ENCODE results near the gene LSM14A. TPM values are rescaled to one million over a fixed set of nuclear protein-coding genes. Genes with fewer than 3 reads are reported as not detected.
A peak's percentile ranks its signal among the peaks of the same experiment; 100 is the strongest.

LSM14A gene
- total RNA-seq, 3 donors from 2014 or later: 106 to 129 (median 126) TPM

- peak overlapping the region in 1 of 3 donors; percentile 12 for H3K4me3 ChIP-seq
- intact Hi-C loops (cut with DNase I; ENCODE audit: low total_unique reads): no loop called here
- H3K36me3 ChIP-seq: no peaks in the 10 kb centered on the region
- H3K27ac ChIP-seq: peak overlapping the region in 1 of 2 donors; percentile 10
- peaks cover 0 to 9% of the 10 kb centered on the region in 2 donors for H3K4me1 ChIP-seq
- DNase-seq (ENCODE audit: low spot score in 2 of 2): no peak
- TF ChIP-seq, protein P1, sequence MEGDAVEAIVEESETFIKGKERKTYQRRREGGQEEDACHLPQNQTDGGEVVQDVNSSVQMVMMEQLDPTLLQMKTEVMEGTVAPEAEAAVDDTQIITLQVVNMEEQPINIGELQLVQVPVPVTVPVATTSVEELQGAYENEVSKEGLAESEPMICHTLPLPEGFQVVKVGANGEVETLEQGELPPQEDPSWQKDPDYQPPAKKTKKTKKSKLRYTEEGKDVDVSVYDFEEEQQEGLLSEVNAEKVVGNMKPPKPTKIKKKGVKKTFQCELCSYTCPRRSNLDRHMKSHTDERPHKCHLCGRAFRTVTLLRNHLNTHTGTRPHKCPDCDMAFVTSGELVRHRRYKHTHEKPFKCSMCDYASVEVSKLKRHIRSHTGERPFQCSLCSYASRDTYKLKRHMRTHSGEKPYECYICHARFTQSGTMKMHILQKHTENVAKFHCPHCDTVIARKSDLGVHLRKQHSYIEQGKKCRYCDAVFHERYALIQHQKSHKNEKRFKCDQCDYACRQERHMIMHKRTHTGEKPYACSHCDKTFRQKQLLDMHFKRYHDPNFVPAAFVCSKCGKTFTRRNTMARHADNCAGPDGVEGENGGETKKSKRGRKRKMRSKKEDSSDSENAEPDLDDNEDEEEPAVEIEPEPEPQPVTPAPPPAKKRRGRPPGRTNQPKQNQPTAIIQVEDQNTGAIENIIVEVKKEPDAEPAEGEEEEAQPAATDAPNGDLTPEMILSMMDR (IDR thresholded peaks at IDR 0.05): no peak
- TF ChIP-seq POLR2A (IDR thresholded peaks at IDR 0.05) (no peak), POLR2AphosphoS5 (IDR thresholded peaks at IDR 0.05) (no peak)
- no peaks in the 10 kb centered on the region for H3K9me3 ChIP-seq
- no peaks in the 10 kb centered on the region for H3K27me3 ChIP-seq
Observed at GRCh38 chr19:34260771-34261173, 88.5 kb downstream of the LSM14A start.

DNA sequence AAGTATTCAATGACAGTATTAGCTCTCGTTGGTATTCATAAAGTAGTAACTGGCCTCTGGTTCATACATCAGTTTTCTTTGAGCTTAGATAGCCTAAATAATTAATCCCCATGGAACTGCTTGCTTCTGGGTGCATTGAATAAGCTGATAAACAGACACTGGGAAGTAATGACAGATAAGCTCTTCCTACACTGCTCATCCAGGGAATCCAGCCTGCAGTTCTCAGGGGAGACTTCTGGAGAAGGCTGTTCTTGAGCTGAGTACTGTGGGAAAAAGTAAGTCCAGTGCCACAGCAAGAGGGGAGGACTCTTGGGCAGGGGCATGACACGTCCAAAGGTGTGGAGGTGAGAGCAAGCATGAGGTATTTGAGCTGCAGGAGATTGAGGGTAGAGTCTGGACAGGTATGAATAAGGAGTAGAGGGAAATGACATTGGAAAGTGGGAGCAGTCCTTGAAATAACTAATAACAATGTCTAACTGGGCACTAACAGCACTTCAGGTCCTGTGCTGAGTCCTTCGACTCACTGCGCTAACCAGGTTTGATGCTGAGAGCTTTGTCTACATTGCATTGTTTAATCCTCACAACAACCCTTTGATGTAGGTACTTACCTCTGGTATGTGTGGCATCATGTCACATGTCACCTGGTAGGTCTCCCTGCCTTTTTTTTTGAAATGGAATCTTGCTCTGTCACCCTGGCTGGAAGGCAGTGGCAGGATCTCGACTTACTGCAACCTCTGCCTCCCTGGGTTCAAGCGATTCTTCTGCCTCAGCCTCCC, 89.2 kb downstream of the LSM14A start:
- Histone ChIP-seq H3K27me3 (no peaks in the 10 kb centered on the region), H3K4me1 (peaks cover 0 to 9% of the 10 kb centered on the region in 2 donors), H3K36me3 (no peaks in the 10 kb centered on the region), H3K27ac (peak overlapping the region in 1 of 2 donors; percentile 10), H3K9me3 (no peaks in the 10 kb centered on the region), H3K4me3 (no peak overlapping the region)
- TF ChIP-seq POLR2AphosphoS5 (IDR thresholded peaks at IDR 0.05) (no peak), POLR2A (IDR thresholded peaks at IDR 0.05) (no peak)
- TF ChIP-seq, protein P1 (IDR thresholded peaks at IDR 0.05): no peak
- intact Hi-C loops (cut with DNase I; ENCODE audit: low total_unique reads): no loop called here
- no peak for DNase-seq (ENCODE audit: low spot score in 2 of 2)

GRCh38 chr19:34263745-34264237, 91.5 kb downstream of the LSM14A start:
- TF ChIP-seq POLR2AphosphoS5 (IDR thresholded peaks at IDR 0.05) (no peak), POLR2A (IDR thresholded peaks at IDR 0.05) (no peak)
- TF ChIP-seq, protein P1 (IDR thresholded peaks at IDR 0.05): no peak
- no peaks in the 10 kb centered on the region for H3K9me3 ChIP-seq
- peaks cover 0 to 9% of the 10 kb centered on the region in 2 donors for H3K4me1 ChIP-seq
- H3K36me3 ChIP-seq: no peaks in the 10 kb centered on the region
- no peak overlapping the region for H3K4me3 ChIP-seq
- DNase-seq (ENCODE audit: low spot score in 2 of 2): no peak
- H3K27ac ChIP-seq: no peak overlapping the region
- intact Hi-C loops (cut with DNase I; ENCODE audit: low total_unique reads): no loop called here
- H3K27me3 ChIP-seq: no peaks in the 10 kb centered on the region

- peak overlapping the region; percentile 9 to 48 (median 16) for H3K4me3 ChIP-seq
- peak; percentile 83 to 85 for DNase-seq (ENCODE audit: low spot score in 2 of 2)
- peaks cover 0 to 9% of the 10 kb centered on the region in 2 donors for H3K4me1 ChIP-seq
- TF ChIP-seq POLR2AphosphoS5 (IDR thresholded peaks at IDR 0.05) (no peak), POLR2A (IDR thresholded peaks at IDR 0.05) (no peak)
- TF ChIP-seq, protein P1 (IDR thresholded peaks at IDR 0.05): no peak
- no peaks in the 10 kb centered on the region for H3K9me3 ChIP-seq
- intact Hi-C loops (cut with DNase I; ENCODE audit: low total_unique reads): no loop called here
- H3K27me3 ChIP-seq: no peaks in the 10 kb centered on the region
- H3K27ac ChIP-seq: peak overlapping the region; percentile 71 to 73
- no peaks in the 10 kb centered on the region for H3K36me3 ChIP-seq
Observed at GRCh38 chr19:34265221-34265650, 92.9 kb downstream of the LSM14A start.

- Histone ChIP-seq H3K4me3 (peak overlapping the region in 1 of 3 donors; percentile 23), H3K27me3 (no peaks in the 10 kb centered on the region), H3K36me3 (no peaks in the 10 kb centered on the region), H3K9me3 (no peaks in the 10 kb centered on the region), H3K4me1 (no peaks in the 10 kb centered on the region), H3K27ac (peak overlapping the region; percentile 73 to 77)
- DNase-seq (ENCODE audit: low spot score in 2 of 2): no peak
- intact Hi-C loops (cut with DNase I; ENCODE audit: low total_unique reads): no loop called here
- no peak for TF ChIP-seq POLR2AphosphoS5 (IDR thresholded peaks at IDR 0.05)
- TF ChIP-seq, protein P1 (IDR thresholded peaks at IDR 0.05): no peak
- TF ChIP-seq POLR2A (IDR thresholded peaks at IDR 0.05): no peak
Observed at GRCh38 chr19:34269081-34269480, 96.8 kb downstream of the LSM14A start.

Data from breast epithelium (tissue), 4 donors.